Posterior vena cava (tissue), 2 donors: ENCODE measurements around the gene IGFL2. TPM values are rescaled to one million over a fixed set of nuclear protein-coding genes. Genes with fewer than 3 reads are reported as not detected.
"Not testable (repeated sequence)": the region's sequence is repeated elsewhere in the genome, so short reads cannot be mapped to it uniquely, and the experiment has no call there.

Experiments
- DNase-seq: peaks from one replicate; pipeline ENCODE4 v3.0.0-alpha.2; 2020; ENCODE audit warnings: low spot score
- intact Hi-C, 2 donors: fragments of 100-400 bp; cut with DNase I; formaldehyde crosslinking; loops; one replicate each; pipeline versions ENCODE4 v1.14.1 to v1.14.2; 2022 to 2023
- total RNA-seq, 2 donors: library from RNA; stranded (reverse); fragmentation: NEBNext Ultra II Directional; extraction: Animal tissue kit (Norgen Biotek cat#: 25700); gene quantifications; one replicate each; pipeline ENCODE4 v1.2.1, GENCODE V29; 2021
- donor health status: DM: yes; HTN: yes; CAD: no.
- donor health status: DM: yes; HTN: yes; CAD: no.

Gene IGFL2
- total RNA-seq, 2 donors from 2014 or later = 0.38 TPM; not detected in 1

DNA sequence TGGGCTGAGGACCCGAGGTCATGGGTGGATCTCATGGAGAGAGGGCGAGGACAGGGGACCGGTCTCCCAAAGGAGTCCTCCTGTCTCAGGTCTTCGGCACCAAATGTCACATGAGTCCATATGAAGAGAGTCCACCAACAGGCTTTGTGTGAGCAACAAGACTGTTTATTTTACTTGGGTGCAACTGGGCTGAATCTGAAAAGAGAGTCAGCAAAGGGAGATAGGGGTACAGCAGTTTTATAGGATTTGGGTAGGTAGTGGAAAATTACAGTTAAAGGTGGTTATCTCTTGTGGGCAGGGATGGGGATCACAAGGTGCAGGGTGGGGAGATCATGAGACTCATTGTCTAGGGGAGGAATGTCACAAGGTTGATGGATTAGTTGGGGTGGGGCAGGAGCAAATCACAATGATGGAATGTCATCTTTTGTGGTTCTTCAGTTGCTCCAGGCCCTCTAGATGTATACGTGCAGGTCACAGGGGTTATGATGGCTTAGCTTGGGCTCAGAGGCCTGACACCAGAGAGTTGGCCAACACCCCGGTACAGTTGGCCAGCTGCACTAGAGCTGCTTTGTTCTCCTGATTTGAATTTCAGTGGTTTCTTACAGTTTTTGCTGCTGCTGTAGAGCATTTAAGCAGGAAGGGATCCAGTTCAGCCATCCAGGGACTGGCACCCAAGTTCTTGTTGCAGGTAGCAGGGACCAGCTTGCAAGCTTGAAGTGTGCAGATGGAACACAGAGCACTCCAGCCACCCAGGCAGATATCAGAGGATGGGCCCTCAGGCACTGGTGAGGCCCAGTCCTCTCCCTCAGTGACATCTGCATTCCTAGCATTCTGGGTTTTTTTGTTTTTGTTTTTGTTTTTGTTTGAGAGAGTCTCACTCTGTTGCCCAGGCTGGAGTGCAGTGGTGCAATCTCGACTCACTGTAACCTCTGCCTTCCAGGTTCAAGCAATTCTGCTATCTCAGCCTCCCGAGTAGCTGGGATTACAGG is 55.1 kb downstream of the IGFL2 start:
- no peak for DNase-seq

GRCh38 chr19:46204008-46204407 is 56.0 kb downstream of the IGFL2 start:
- intact Hi-C loops = no loop called here
- DNase-seq = no peak

More for the DNA sequence above, 55.1 kb downstream of the IGFL2 start:
- intact Hi-C loops = no loop called here

DNA sequence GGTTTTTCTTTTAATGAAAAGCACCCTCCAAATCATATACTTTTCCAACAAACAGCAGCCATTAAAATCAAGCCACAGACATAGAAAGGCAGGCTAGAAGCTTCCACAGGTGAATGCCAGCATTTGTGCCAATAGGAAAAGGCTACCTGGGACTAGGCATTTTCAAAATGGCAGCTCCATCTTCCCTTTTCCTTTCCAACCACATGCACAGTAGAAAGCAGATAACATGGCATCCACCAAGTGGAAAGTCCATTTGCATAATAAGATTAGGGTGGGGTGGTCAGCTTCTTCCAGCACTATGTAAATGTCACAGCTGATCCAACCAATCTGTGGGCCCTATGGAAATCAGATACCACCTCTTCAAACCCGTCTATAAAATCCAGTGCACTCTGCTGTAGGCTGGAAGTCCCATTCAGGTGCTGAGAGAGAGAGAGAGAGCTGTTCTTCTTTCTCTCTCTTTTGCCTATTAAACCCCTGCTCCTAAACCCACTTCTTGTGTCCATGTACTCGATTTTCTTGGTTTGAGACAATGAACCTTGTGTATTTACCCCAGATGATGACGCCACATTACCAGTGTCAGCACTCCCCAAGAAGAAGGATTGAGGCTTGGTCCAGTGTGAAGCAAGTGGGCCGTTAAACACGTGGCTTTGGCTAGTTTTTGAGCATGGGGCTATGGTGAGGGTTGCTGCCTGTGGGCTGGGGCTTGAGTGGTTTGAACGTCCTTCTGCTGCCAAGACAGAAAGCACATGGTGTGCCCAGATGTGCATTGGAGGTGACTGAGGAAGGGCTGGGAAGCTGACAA is 57.3 kb downstream of the IGFL2 start:
- no peak for DNase-seq
- intact Hi-C loops = no loop called here

- no peak for DNase-seq
- intact Hi-C loops = no loop called here
Measured at GRCh38 chr19:46206176-46206575, 58.1 kb downstream of the IGFL2 start.

GRCh38 chr19:46206682-46207081 is 58.6 kb downstream of the IGFL2 start:
- DNase-seq = no peak
- intact Hi-C loops = no loop called here

DNA sequence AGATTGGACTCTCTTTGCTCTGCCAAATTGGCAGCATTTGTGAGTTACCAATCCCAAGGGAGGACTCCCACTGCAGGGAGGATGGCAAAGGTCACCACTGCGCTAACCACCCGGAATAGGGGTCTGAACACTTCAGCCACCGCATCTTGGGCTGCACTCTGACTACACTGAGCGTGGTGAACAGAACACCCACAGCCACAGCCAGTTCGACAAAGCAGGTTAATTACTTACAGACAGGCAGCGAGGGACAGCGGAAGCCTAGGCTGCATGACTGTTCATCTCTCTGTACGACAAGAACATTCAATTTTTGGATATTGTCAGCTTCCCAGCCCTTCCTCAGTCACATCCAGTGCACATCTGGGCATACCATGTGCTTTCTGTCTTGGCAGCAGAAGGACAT is 59.8 kb downstream of the IGFL2 start:
- DNase-seq, intact Hi-C loops: not testable (repeated sequence)

GRCh38 chr19:46209051-46209450 is 61.0 kb downstream of the IGFL2 start:
- intact Hi-C loops = no loop called here
- no peak for DNase-seq

- no peak for DNase-seq
- intact Hi-C loops = no loop called here
Measured at GRCh38 chr19:46209472-46209871, 61.4 kb downstream of the IGFL2 start.

GRCh38 chr19:46210669-46211068 is 62.6 kb downstream of the IGFL2 start:
- intact Hi-C loops = no loop called here
- no peak for DNase-seq

Other genes starting within 250 kb of the IGFL2 start
- gene MYPOP, start 245.6 kb upstream of the IGFL2 start, total RNA-seq = 1 to 10 TPM; 4.3 to 6.1 TPM
- gene NANOS2, start 233.5 kb upstream of the IGFL2 start, total RNA-seq = not detected
- 1 to 10 TPM; 7.9 to 8.0 TPM for gene NOVA2, start 174.4 kb upstream of the IGFL2 start, total RNA-seq
- 10 to 100 TPM in 1 of 2 donors, 1 to 10 TPM in 1; 10.0 to 12.9 TPM for gene CCDC61, start 152.8 kb upstream of the IGFL2 start, total RNA-seq
- gene PGLYRP1, start 125.2 kb upstream of the IGFL2 start, total RNA-seq = not detected
- gene IGFL4, start 107.2 kb upstream of the IGFL2 start, total RNA-seq = not detected
- gene IGFL3, start 23.6 kb upstream of the IGFL2 start, total RNA-seq = not detected
- gene IGFL1, start 81.5 kb downstream of the IGFL2 start, total RNA-seq = not detected
- 10 to 100 TPM; 50.0 to 79.8 TPM for gene HIF3A, start 148.8 kb downstream of the IGFL2 start, total RNA-seq
- 10 to 100 TPM; 44.3 to 46.8 TPM for gene PPP5C, start 198.8 kb downstream of the IGFL2 start, total RNA-seq